HG02840 (cell line): ENCODE results near the gene PDCD11.

ENCODE experiments used
- ATAC-seq: cut with Tn5 transposase; IDR thresholded peaks from one replicate; pipeline ENCODE4 v1.9.1; 2021; ENCODE audit warnings: mild to moderate bottlenecking, moderate library complexity, moderate number of reproducible peaks; ENCODE audit not compliant: unreplicated experiment, low FRiP score

The PDCD11 gene

DNA sequence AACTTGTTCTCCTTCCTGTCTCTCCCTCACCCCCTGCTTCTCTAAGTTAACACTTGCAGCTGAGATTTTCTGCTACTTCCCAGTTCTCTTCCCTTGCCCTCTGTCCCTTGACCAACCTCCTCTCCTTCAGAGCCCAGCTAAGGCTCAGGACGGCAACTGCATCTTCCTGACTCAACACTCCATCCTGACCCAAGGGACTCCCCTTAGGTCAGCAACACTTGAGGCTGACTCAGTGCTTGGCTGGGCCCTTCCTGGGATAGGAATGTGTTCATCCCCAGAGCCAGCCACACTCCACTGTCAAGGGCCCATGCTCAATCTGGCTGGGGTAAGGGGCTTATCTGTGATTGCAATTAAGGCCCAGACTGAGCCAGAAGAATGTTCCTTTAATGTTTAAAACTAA, 52.3 kb downstream of the PDCD11 start:
- no peak for ATAC-seq

GRCh38 chr10:103449208-103450144, 53.0 kb downstream of the PDCD11 start:
- ATAC-seq, result no peak

GRCh38 chr10:103450201-103450695, 53.8 kb downstream of the PDCD11 start:
- ATAC-seq, result no peak

GRCh38 chr10:103451091-103451813, 54.8 kb downstream of the PDCD11 start:
- no peak for ATAC-seq

DNA sequence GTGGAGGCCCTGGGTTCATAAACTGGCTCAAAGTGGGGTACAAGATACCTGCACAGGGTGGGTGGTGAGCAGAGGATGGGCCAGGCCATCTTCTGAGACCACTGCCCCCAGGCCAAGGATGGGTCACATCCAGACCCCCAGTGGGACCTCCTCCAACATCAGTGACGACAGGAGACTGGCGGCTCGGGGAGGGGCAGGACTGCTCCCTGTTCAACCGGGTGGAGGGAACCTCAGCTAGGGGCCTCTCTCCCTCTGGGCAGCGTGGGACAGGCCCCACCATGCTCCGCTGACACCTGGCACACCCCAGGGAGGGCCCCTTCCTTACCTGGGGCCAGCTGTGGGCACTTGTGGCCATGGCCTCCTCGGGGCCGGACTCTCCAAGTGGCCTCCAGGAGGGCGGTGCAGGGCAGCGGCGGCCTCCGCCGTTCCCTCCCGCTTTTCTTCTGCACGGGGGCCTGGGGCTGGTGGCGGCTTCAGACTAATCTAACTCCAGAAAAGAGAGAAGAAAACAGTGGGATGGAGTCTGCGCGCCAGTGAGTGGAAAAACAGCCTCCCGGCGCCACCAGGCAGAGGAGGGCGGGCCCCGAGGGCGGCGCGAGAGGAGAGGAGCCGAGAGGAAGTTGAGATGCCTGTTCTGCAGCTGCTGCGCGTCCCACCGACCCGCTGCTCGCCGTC, 55.5 kb downstream of the PDCD11 start, which contains the start of gene CALHM2:
CALHM2 (minus strand) TSS at position 540 of the 675 bp plus-strand sequence. CDS start 2,429 bp downstream, outside the sequence.
- no peak for ATAC-seq

GRCh38 chr10:103452506-103453230, 56.2 kb downstream of the PDCD11 start:
- ATAC-seq, result no peak

DNA sequence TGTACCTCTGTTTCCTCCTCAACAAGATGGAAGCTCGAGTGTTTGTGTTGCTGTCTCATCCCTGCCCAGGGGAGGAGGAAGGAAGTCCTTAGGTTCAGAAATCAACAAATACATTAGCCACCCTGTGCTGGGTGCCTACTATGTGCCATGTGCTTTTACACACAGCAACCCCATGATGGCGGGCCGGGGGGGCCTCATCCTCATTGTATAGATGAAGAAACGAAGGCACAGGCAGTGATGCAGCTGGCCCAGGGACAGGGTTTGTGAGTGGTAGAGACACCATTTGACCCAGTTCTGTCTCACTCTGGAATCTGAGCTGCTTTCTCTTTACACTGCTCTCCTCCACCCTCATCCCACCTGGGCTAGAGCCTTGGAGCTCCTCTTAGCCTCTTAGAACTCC, 57.6 kb downstream of the PDCD11 start:
- ATAC-seq, result no peak

GRCh38 chr10:103455235-103455634, 58.8 kb downstream of the PDCD11 start:
- no peak for ATAC-seq

- no peak for ATAC-seq
Observed at GRCh38 chr10:103456074-103456660, 59.7 kb downstream of the PDCD11 start.

GRCh38 chr10:103457176-103457712, 60.8 kb downstream of the PDCD11 start:
- no peak for ATAC-seq

GRCh38 chr10:103457896-103458583, 61.6 kb downstream of the PDCD11 start:
- no peak for ATAC-seq

DNA sequence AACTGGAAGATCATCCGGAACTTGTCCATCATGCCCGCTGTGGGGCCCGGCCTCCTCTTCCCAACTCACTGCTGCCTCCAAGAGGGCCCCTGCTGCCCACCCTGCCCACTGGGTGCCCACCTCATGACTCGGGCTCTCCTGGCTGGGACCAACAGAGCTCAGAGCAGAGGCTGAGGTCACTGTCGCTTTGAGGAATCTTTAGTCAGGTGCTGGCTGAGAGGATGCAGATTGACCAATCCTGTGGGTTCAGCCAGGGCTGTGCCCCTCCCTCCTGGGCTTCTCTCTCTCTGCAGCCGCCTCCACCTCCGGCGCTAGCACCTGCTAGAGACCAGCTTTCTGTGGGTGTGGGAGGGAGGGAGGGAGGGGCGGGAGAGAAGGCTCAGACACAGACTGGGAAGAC, 62.3 kb downstream of the PDCD11 start, which contains the start of gene CALHM1:
CALHM1 (minus strand) TSS at position 181 of the 400 bp plus-strand sequence; CDS start at position 32, 149 bp downstream.
- no peak for ATAC-seq

DNA sequence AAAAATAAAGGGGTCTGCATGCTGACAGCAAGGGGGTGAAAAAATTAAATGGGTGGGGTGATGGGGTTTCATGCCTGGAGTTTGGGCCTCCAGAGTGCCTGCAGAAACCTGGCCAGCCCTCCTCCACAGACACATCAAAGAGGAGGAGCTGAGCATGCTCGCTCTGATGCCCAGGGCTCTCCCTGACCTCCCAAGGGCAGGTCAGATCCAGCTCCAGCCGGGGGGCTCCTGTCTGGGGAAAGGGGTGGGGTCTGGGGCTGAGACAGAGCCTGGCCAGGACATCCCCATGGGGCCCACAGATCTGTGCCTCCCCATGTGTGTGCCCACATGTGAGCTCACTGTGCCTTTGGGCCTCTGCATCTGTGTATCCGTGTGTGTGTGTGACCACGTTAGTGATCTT, 63.2 kb downstream of the PDCD11 start:
- no peak for ATAC-seq

GRCh38 chr10:103463499-103463898, 67.1 kb downstream of the PDCD11 start:
- ATAC-seq, result no peak

- no peak for ATAC-seq
Observed at GRCh38 chr10:103465411-103466179, 69.2 kb downstream of the PDCD11 start.

- ATAC-seq, result no peak
Observed at GRCh38 chr10:103466734-103467133, 70.3 kb downstream of the PDCD11 start.

DNA sequence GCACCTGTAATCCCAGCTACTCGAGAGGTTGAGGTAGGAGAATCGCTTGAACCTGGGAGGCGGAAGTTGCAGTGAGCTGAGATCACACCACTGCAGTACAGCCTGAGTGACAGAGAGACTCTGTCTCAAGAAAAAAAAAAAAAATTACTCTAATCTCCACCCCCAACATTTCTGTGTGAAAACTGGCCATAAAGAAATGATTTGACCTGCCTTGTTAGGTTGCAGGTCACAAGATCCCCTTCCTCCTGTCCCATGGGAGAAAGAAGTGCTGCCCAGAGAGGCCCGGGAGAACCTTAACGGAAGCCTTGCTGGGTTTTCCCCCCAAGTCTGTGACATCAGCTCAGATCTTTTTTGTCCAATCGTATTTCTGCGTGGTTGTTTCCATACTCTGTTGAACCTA, 71.0 kb downstream of the PDCD11 start:
- no peak for ATAC-seq

GRCh38 chr10:103469201-103469600, 72.8 kb downstream of the PDCD11 start:
- no peak for ATAC-seq
